HepG2 (cell line): ENCODE measurements around the gene MOSPD2. TPM values are rescaled to one million over a fixed set of nuclear protein-coding genes. Genes with fewer than 3 reads are reported as not detected.

Experiments
- ATAC-seq: fragments of 200-7000 bp; cut with Tn5 transposase; 3 replicates; pipeline ENCODE4 v1.9.1; 2020; ENCODE audit warnings: mild to moderate bottlenecking, moderate library complexity
- BruUV-seq: library from RNA; stranded (reverse); fragments of 400-500 nt; replicated peaks from 2 replicates; lab custom pipeline; 2021; lab: Mats Ljungman, UMichigan
- CTCF ChIA-PET: fragments of 300-600 bp; formaldehyde crosslinking; extraction: SDS; loops from one replicate; lab custom pipeline; 2021; ENCODE audit warnings: low total read pairs, inconsistent platforms, low intra/inter-chr PET ratio; lab: Yijun Ruan, JAX
- POLR2A ChIA-PET: fragments of 350-600 bp; sonication (Branson Sonifier 250); formaldehyde crosslinking; loops from one replicate; lab custom pipeline; 2020; ENCODE audit warnings: antibody characterized with exemption, inconsistent platforms; lab: Yijun Ruan, JAX
- DNase-seq: peaks from one replicate; pipeline ENCODE4 v3.0.0-alpha.2; 2015; ENCODE audit warnings: low spot score
- FAIRE-seq: peaks from 3 replicates; lab custom pipeline; 2011; peaks lifted over from hg19 to GRCh38; lab: Jason Lieb, UNC
- H2AFZ ChIP-seq: one replicate; pipeline ENCODE4 v1.6.1; 2011; ENCODE audit warnings: low read length, inconsistent platforms
- H3K27ac ChIP-seq: fragments of 300-600 bp; 3 replicates; pipeline ENCODE4 v1.8.0; 2011; ENCODE audit warnings: mixed run types, mild to moderate bottlenecking, mixed read lengths, low read length, inconsistent platforms; ENCODE audit not compliant: insufficient read depth; ENCODE audit errors: extremely low read length
- H3K27me3 ChIP-seq, 2 experiments: fragments of 200-600 bp in 1 of 2; 2 replicates in 1 of 2; 3 replicates in 1 of 2; pipeline versions ENCODE4 v1.6.0 to v1.8.0; 2011; ENCODE audit warnings: low read length in 2 of 2, mild to moderate bottlenecking in 2 of 2, moderate library complexity in 2 of 2, inconsistent platforms in 1 of 2; ENCODE audit not compliant: insufficient read depth in 2 of 2, control insufficient read depth in 1 of 2
- H3K36me3 ChIP-seq, 2 experiments: fragments of 200-600 bp in 1 of 2; replicated peaks in 1 of 2; 2 replicates in 1 of 2; 3 replicates in 1 of 2; pipeline versions ENCODE4 v1.5.1 to v1.8.0; 2011; ENCODE audit warnings: low read length in 2 of 2, inconsistent platforms in 1 of 2; ENCODE audit not compliant: insufficient read depth in 2 of 2, control insufficient read depth in 1 of 2
- H3K4me1 ChIP-seq: 2 replicates; pipeline ENCODE4 v1.5.1; 2012; ENCODE audit warnings: low read length, inconsistent platforms; ENCODE audit not compliant: insufficient read depth
- H3K4me2 ChIP-seq: 2 replicates; pipeline ENCODE4 v1.6.0; 2011; ENCODE audit warnings: low read depth, low read length, inconsistent platforms
- H3K4me3 ChIP-seq, 3 experiments: fragments of 200-600 bp in 1 of 3; sonication (generic), shearing (Covaris generic) in 1 of 3; replicated peaks in 1 of 3; 2 replicates each; pipeline ENCODE4 v1.5.1; 2011 to 2016; ENCODE audit warnings: low read length in 3 of 3, inconsistent platforms in 2 of 3, low read depth in 2 of 3, mild to moderate bottlenecking in 2 of 3, control low read depth in 1 of 3, mixed read lengths in 1 of 3; ENCODE audit not compliant: insufficient read depth in 1 of 3
- H3K79me2 ChIP-seq: one replicate; pipeline ENCODE4 v1.6.1; 2011; ENCODE audit warnings: low read length, inconsistent platforms; ENCODE audit not compliant: insufficient read depth
- H3K9ac ChIP-seq: 2 replicates; pipeline ENCODE4 v1.6.0; 2011; ENCODE audit warnings: mild to moderate bottlenecking, low read depth, low read length, inconsistent platforms; ENCODE audit not compliant: insufficient read depth
- H3K9me3 ChIP-seq: 2 replicates; pipeline ENCODE4 v1.5.1; 2012; ENCODE audit warnings: mild to moderate bottlenecking, low read length
- H4K20me1 ChIP-seq: 2 replicates; pipeline ENCODE4 v1.6.0; 2011; ENCODE audit warnings: inconsistent platforms, mild to moderate bottlenecking, low read length, moderate library complexity; ENCODE audit not compliant: insufficient read depth
- CTCF ChIP-seq: sonication (generic); formaldehyde crosslinking; IDR thresholded peaks from 2 replicates; pipeline ENCODE4 v1.5.0; 2020; ENCODE audit warnings: mild to moderate bottlenecking, missing genetic modification reagents, moderate library complexity
- ELF1 ChIP-seq: sonication (generic); formaldehyde crosslinking; IDR thresholded peaks from 2 replicates; pipeline ENCODE4 v1.4.0; 2020; ENCODE audit warnings: missing genetic modification reagents
- GRHL1 ChIP-seq: sonication (generic); formaldehyde crosslinking; conservative IDR thresholded peaks from 2 replicates; pipeline ENCODE4 v1.8.0; 2022; ENCODE audit warnings: missing genetic modification reagents
- GTF2F1 ChIP-seq: fragments of 150-350 bp; IDR thresholded peaks from 2 replicates; pipeline ENCODE4 v1.6.1; 2014; ENCODE audit warnings: low read length
- RNF2 ChIP-seq: fragments of 450-650 bp; conservative IDR thresholded peaks from 2 replicates; pipeline ENCODE4 v1.6.1; 2016; ENCODE audit warnings: low read depth
- YEATS4 ChIP-seq: sonication (generic); formaldehyde crosslinking; IDR thresholded peaks from 2 replicates; pipeline ENCODE4 v1.4.0; 2020; ENCODE audit warnings: missing genetic modification reagents, borderline replicate concordance
- ZNF101 ChIP-seq: sonication (generic); formaldehyde crosslinking; IDR thresholded peaks from 2 replicates; pipeline ENCODE4 v1.4.0; 2020; ENCODE audit warnings: mild to moderate bottlenecking, low read depth, missing genetic modification reagents, borderline replicate concordance
- ZNF180 ChIP-seq: sonication (generic); formaldehyde crosslinking; IDR thresholded peaks from 2 replicates; pipeline ENCODE4 v1.4.0; 2020; ENCODE audit warnings: low read depth, missing genetic modification reagents, borderline replicate concordance
- ZNF431 ChIP-seq: sonication (generic); formaldehyde crosslinking; IDR thresholded peaks from 2 replicates; pipeline ENCODE4 v1.9.0; 2022; ENCODE audit warnings: missing genetic modification reagents, low read depth, mild to moderate bottlenecking, borderline replicate concordance
- ZNF607 ChIP-seq: sonication (generic); formaldehyde crosslinking; IDR thresholded peaks from 2 replicates; pipeline ENCODE4 v1.5.1; 2020; ENCODE audit warnings: missing genetic modification reagents, mild to moderate bottlenecking, borderline replicate concordance
- ZNF609 ChIP-seq: sonication (generic); formaldehyde crosslinking; IDR thresholded peaks from 2 replicates; pipeline ENCODE4 v1.4.0; 2020; ENCODE audit warnings: mild to moderate bottlenecking, missing genetic modification reagents, borderline replicate concordance
- ZNF674 ChIP-seq: sonication (generic); formaldehyde crosslinking; IDR thresholded peaks from 2 replicates; pipeline ENCODE4 v1.5.0; 2020; ENCODE audit warnings: low read depth, mild to moderate bottlenecking, missing genetic modification reagents
- WGBS: methylation state at CpG from one replicate; pipeline ENCODE4 v1.1.6; 2017; ENCODE audit warnings: low lambda C conversion rate; 5-methylcytosine and 5-hydroxymethylcytosine counted together
- in situ Hi-C: cut with HindIII; loops from 2 replicates; pipeline ENCODE4 v1.10.0; 2017; ENCODE audit warnings: low pct_unique_long_range_greater_than_20kb; ENCODE audit not compliant: extremely low pct_ligation_motif_present
- intact Hi-C: fragments of 100-400 bp; cut with micrococcal nuclease; formaldehyde crosslinking; loops from one replicate; pipeline ENCODE4 v1.10.0; 2022; ENCODE audit not compliant: unreplicated experiment
- polyA plus RNA-seq, 8 experiments: library from polyadenylated mRNA; depleted of rRNA in 3 of 8; stranded (reverse) in 7 of 8; unstranded in 1 of 8; fragments of >200 nt; fragmentation: Illumina TruSeq in 4 of 8; extraction: Trizol in 4 of 8; gene quantifications; 2 replicates each; pipeline versions ENCODE4 v1.2.1 to v1.2.3, GENCODE V29; 2011 to 2016; ENCODE audit warnings: low read depth in 4 of 8, missing spikeins in 1 of 8, mixed read lengths in 1 of 8; ENCODE audit not compliant: insufficient read depth in 1 of 8
- total RNA-seq, 5 experiments: library from RNA; depleted of rRNA; stranded (reverse); fragments of >200 nt; fragmentation: Illumina TruSeq; extraction: Trizol; gene quantifications; 2 replicates each; pipeline ENCODE4 v1.2.3, GENCODE V29; 2016; ENCODE audit warnings: low read depth in 1 of 5

MOSPD2 gene
- total and polyA plus RNA-seq, 2 of the 13 experiments (the other 11 are each of a cell fraction or from before 2014, with no cell fraction given), result 4.8 to 7.0 TPM

- H3K36me3 ChIP-seq, result no peaks in the 10 kb centered on the region
- ChIA-PET POLR2A (no interaction called here), CTCF (no interaction called here)
- TF ChIP-seq RNF2, result no peak
- TF ChIP-seq ZNF609 (CRISPR knock-in tag), result no peak
- TF ChIP-seq ELF1 (CRISPR knock-in tag), result no peak
- no peak for TF ChIP-seq GTF2F1
- no peak for TF ChIP-seq GRHL1 (CRISPR knock-in tag)
- no peak for TF ChIP-seq YEATS4 (CRISPR knock-in tag)
- no peak for TF ChIP-seq ZNF431 (CRISPR knock-in tag)
- TF ChIP-seq CTCF (CRISPR knock-in tag), result no peak
- TF ChIP-seq ZNF607 (CRISPR knock-in tag), result no peak
- no peak for TF ChIP-seq ZNF101 (CRISPR knock-in tag)
- no peak for TF ChIP-seq ZNF180 (CRISPR knock-in tag)
- no peak for TF ChIP-seq ZNF674 (CRISPR knock-in tag)
- FAIRE-seq (no peak), DNase-seq (no peak), ATAC-seq (no peak)
- no peaks in the 10 kb centered on the region for H3K9me3 ChIP-seq
- no peaks in the 10 kb centered on the region for H4K20me1 ChIP-seq
- in situ Hi-C loops, result no loop called here
- H3K9ac ChIP-seq, result no peak overlapping the region
- no peaks in the 10 kb centered on the region for H3K27me3 ChIP-seq
- no peak overlapping the region for H3K4me2 ChIP-seq
- no peak overlapping the region for H3K27ac ChIP-seq
- H3K4me3 ChIP-seq, result no peak overlapping the region
- H3K4me1 ChIP-seq, result no peaks in the 10 kb centered on the region
- intact Hi-C loops, result no loop called here
- BruUV-seq, result no TSS peak
- no peaks in the 10 kb centered on the region for H3K79me2 ChIP-seq
- WGBS, result 93% methylated on average over 2 of the region's 2 CpGs
- no peak overlapping the region for H2AFZ ChIP-seq
These were observed 36.1 kb upstream of the MOSPD2 start for GRCh38 chrX:14837155-14837554.
